PFSK-1 (cell line): Measurements from ENCODE around the gene FAM83G.

Experiments
- FOXP2 ChIP-seq: optimal IDR thresholded peaks from 2 replicates; pipeline ENCODE3; 2011; ENCODE audit warnings: borderline replicate concordance, control low read depth, inconsistent platforms; ENCODE audit not compliant: insufficient read depth; ENCODE audit errors: extremely low read length, extremely low read depth
- POLR2AphosphoS5 ChIP-seq: IDR thresholded peaks from 2 replicates; pipeline ENCODE4 v1.6.1; 2012; ENCODE audit warnings: low read depth, mild to moderate bottlenecking, control low read depth, low read length, moderate library complexity
- REST ChIP-seq, 2 experiments: IDR thresholded peaks; 2 replicates each; pipeline versions ENCODE4 v1.6.1 to v1.8.0; 2011 to 2012; ENCODE audit warnings: low read depth in 2 of 2, low read length in 2 of 2, control low read depth in 1 of 2, inconsistent platforms in 1 of 2, mild to moderate bottlenecking in 1 of 2, moderate library complexity in 1 of 2; ENCODE audit not compliant: insufficient read depth in 1 of 2
- SIN3A ChIP-seq: IDR thresholded peaks from 2 replicates; pipeline ENCODE4 v1.6.1; 2012; ENCODE audit warnings: mild to moderate bottlenecking, low read length, moderate library complexity, borderline replicate concordance; ENCODE audit not compliant: insufficient read depth
- TAF1 ChIP-seq: IDR thresholded peaks from 2 replicates; pipeline ENCODE4 v1.6.1; 2012; ENCODE audit warnings: low read length, control low read depth, borderline replicate concordance; ENCODE audit not compliant: insufficient read depth

Gene FAM83G

GRCh38 chr17:18959071-18959844 is 45.3 kb downstream of the FAM83G start:
- no peak for TF ChIP-seq TAF1
- no peak for TF ChIP-seq REST (IDR thresholded peaks at IDR 0.05; ENCODE audit: insufficient read depth in 1 of 2, low read depth in 2 of 2, low read length in 2 of 2)
- no peak for TF ChIP-seq FOXP2
- no peak for TF ChIP-seq POLR2AphosphoS5
- no peak for TF ChIP-seq SIN3A

GRCh38 chr17:18958611-18959010 is 46.0 kb downstream of the FAM83G start:
- TF ChIP-seq POLR2AphosphoS5: no peak
- TF ChIP-seq SIN3A: no peak
- TF ChIP-seq TAF1: no peak
- TF ChIP-seq FOXP2: no peak
- no peak for TF ChIP-seq REST (IDR thresholded peaks at IDR 0.05; ENCODE audit: insufficient read depth in 1 of 2, low read depth in 2 of 2, low read length in 2 of 2)

- TF ChIP-seq TAF1 (no peak), FOXP2 (no peak), REST (IDR thresholded peaks at IDR 0.05; ENCODE audit: insufficient read depth in 1 of 2, low read depth in 2 of 2, low read length in 2 of 2) (no peak), POLR2AphosphoS5 (no peak), SIN3A (no peak)
Measured at GRCh38 chr17:18957831-18958230, 46.7 kb downstream of the FAM83G start.

- no peak for TF ChIP-seq TAF1
- TF ChIP-seq FOXP2: no peak
Measured at GRCh38 chr17:18956581-18956980, 48.0 kb downstream of the FAM83G start.

GRCh38 chr17:18955009-18955408 is 49.6 kb downstream of the FAM83G start:
- TF ChIP-seq POLR2AphosphoS5 (no peak), REST (IDR thresholded peaks at IDR 0.05; ENCODE audit: insufficient read depth in 1 of 2, low read depth in 2 of 2, low read length in 2 of 2) (no peak), FOXP2 (no peak), SIN3A (no peak), TAF1 (no peak)
